Dermis blood vessel endothelial cell (primary cell): ENCODE results near the gene IL1RAPL1. TPM values are rescaled to one million over a fixed set of nuclear protein-coding genes. Genes with fewer than 3 reads are reported as not detected.
"Not testable (repeated sequence)": the region's sequence is repeated elsewhere in the genome, so short reads cannot be mapped to it uniquely, and the experiment has no call there.

Source experiments
- DNase-seq: peaks from one replicate; pipeline ENCODE4 v3.0.0; 2010
- total RNA-seq: library from RNA; depleted of rRNA; stranded (reverse); fragments of >200 nt; gene quantifications from 2 replicates; pipeline ENCODE4 v1.2.3, GENCODE V29; 2014

IL1RAPL1 gene
- total RNA-seq, 1 donor from 2014 or later, result not detected

DNA sequence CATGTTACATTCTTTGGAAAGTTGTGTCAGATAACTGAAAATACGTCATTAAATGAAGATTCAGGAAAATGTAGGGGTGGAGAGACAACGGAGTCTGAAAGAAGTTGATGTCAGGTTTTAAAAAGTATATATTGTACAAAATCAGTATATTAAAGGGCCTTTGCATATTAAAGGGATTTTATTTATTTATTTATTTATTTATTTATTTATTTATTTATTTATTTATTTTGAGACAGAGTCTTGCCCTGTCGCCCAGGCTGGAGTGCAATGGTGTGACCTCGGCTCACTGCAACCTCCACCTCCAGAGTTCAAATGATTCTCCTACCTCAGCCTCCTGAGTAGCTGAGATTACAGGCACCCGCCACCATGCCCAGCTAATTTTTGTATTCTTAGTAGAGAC lies 213.4 kb downstream of the IL1RAPL1 start:
- DNase-seq, result not testable (repeated sequence)

DNA sequence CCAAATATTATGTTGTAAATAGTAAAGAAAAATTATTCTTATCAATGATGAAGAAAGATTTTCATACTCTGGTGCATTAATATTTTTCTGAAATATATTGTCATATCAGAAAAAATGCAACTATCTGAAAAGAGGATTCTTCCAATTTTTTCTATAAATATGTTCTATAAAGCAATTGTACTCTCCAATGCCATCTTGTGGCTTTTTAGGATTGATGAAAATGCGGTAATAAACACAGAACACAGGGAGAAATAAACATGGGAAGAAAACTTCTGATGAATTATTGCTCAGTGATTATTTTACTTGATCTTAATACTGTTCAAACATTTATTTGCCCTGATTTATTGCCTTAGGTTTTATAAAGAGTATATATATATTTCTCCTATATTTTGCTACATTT lies 215.4 kb downstream of the IL1RAPL1 start:
- no peak for DNase-seq

DNA sequence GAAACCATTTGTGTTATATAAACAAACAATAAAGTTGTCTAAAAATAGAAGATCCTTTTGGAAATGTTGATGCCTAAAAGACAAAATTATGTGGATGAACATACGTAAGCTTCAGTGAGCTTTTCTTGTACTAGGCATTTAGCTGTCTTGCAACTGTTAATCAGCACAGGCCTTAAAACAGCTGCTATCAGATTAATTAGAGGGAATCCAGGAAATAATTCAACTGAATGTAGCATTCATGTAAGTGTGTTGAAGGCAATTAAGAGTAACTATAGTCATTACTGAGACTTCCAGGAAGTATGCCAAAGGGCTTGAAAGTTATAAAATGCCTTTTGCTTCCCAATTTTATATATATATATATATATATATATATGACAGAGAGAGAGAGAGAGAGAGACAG lies 248.7 kb downstream of the IL1RAPL1 start:
- no peak for DNase-seq

DNA sequence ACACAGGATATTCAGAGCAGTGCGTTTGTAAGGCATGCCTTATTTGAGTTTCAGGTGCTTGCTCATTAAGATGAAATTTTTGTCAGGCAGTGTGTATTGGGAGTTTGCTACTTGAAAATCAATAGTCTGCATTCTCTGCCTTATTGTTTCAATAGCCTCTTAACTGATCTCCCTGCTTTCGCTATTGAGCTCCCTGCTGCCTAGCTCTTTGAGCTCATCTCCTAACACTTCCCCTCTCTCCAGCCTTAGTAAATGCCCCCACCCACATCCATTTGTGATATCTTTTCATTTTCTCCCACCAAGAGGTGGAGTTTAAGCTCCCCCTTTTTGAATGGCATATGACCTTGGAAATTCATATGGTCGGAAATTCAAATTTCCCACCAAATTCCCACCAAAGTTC lies 256.6 kb downstream of the IL1RAPL1 start:
- DNase-seq, result no peak

DNA sequence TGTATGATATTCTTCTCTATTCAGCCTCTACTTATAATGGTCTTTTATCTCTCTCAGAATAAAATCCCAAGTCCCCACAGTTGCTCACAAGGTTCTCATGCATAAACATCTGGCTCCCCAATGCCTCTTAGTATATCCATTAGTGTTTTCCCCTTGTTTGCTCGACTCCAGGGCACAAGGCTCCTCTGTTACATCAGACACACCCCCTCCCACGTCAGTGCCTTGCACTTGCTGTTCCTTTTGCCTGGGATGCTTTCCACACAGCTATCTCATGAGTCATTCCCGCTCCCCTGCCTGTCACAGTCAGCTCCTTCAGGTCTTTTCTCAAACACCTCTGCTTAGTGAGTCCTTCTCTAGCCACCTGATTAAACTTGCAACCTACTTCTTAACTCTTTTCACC lies 260.2 kb downstream of the IL1RAPL1 start:
- DNase-seq, result no peak

DNA sequence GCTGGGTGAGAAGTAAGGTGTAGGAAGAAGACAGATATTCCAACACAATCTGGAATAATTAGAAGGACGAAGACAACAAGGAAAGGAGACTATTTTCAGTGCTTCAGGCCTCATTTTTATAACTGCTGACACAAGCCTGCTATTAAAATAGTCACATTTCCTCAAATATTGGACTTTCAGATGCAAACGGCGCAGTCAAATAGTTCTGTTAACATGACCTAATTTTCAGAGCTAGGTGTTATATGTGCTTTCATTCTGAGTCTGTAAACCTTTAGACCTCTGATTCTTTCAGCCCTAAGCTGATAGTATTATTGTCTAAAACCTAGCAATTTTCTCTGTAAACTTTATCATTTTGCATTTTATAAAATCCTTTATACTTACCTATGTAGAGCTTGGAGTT lies 261.5 kb downstream of the IL1RAPL1 start:
- DNase-seq, result no peak

DNA sequence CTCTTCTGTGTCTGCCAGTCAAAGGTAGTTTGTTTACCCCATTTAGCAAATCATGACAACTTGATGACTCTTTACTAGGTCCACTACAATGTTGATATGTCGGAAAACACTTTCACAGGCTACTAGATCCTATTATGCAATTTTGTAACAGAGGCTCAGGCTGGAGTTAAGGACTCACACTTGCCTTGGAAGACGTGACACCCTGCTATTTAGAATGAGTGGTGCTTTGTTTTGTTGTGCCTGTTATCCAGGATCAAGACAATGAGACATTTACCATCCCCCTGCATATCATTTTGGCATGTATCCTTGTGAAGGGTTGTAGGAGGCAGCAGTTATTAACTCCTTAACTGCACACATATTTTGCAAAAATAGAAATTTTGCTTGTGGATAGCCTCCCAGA lies 263.7 kb downstream of the IL1RAPL1 start:
- no peak for DNase-seq

DNA sequence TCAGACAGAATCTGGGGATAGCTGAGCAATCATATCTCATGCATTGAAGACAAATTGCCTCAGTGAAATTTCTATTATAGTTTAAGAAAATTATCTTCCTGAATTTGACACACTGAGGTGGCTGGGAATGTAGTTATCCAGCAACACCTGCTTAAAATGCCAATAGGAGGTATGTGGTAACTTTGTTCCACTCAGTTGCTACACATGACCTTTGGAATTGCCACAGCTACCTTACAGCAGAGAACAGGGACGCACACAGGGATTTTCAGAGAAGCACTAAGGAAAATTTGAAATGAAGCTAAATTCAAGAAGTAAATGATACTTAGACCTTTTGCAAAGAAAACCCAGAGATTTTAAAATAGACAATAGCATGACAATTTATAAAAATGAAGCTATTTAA lies 264.6 kb downstream of the IL1RAPL1 start:
- DNase-seq, result no peak

DNA sequence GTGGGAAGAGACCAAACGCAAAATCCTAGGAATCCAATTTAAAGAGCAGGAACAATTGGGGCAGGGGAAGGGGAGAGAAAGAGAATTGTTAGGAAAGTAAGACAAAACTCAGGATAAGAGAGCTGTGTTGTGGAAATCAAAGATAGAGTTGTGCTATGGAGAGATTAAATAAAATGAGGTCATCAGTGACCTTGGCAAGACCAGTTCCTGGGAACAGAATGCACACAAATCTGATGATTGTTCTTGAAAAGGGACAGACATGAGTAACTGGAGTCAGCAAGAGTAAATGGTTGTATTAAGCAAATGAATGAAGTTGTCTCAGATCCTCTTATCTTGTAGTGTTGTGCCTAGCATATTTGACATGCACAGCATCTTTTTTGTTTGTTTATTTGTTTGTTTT lies 267.4 kb downstream of the IL1RAPL1 start:
- no peak for DNase-seq

DNA sequence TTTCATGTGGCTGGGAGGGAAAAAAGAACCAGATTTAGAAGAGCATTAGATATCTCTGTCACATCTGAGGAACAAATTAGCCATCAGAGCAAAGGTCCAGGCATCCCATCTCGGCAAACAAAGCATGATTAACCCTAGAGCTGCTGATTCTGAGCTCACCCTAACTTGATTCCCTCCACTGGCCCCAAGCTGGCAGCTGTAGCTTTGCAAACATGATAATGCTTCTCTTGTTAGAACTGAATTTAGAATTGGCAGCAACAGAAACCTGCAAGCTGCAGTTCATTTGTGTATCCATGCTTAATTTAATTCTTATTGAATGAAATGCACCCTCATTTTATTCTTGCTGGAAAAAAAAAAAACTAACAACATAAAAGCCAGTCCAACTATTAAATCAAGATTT lies 289.2 kb downstream of the IL1RAPL1 start:
- no peak for DNase-seq

DNA sequence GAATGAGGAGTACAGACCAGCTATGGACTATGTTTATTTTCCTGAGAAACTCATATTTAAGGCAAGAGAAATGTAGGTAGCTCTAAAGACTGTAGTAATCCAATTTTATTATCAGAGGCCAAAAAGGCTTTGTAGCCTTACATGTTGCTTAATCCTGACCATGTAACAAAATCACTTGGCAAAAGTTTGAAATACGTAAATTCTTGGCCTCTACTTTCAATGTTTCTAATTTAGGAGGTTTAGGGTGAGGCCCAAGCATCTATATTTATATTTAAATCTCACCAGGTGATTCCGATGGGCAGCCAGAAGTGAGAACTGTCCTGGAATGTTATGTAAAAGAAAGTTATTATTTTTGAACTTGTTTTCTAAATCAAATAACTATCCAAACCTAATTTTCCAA lies 289.7 kb downstream of the IL1RAPL1 start:
- DNase-seq, result no peak

DNA sequence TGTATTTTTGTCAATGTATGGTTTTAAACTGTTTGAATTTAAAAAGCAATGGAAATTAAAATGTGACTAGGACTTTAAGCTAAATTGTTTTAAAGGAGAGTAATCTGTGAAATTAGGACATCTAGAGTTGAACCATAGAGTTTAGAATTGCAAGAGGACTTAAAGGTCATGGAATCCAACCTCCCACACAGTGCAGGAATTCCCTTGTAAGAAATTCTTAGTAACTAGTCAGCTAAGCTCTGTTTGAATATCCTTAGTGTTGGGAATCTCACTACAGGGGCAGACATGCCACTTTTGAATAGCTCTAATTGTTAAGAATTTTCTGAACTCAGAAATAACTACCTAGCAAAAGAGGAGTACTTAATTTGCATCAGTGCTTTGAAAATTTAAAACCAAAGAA lies 292.9 kb downstream of the IL1RAPL1 start:
- no peak for DNase-seq

DNA sequence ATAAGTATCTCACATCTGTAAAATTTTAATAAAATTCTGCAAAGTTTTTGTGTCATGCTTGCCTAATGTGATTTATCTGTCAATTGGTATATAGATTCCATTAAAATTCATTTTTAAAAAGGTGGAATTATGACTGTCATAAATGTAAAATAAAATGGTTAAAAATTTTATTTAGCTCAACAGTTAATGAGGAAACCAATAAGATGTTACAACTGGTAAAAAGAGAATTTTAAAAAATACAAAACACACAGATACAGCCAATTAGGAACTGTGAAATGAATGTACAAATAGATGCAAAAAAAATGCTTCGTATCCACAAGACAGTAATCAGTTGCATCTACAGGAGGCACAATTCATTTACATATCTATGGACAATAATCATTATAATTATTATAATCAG lies 297.6 kb downstream of the IL1RAPL1 start:
- DNase-seq, result no peak

DNA sequence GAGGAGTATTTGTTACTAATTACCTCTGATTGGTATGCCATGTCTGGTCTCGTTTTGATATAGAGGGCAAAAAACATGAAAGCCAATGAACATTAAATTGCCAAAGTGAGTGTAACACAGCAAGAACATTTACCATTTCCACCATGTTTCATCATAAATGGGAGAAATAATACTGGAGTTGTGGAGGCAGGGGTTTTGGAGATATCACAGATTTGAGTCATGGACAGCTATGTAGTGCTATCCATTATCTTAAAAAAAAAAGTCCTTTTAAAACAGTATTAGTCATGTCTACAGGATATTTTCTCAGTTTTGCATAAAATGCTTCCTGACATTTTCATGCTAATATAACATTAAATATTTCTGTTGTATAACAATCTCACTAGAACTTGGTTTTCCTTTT lies 301.2 kb downstream of the IL1RAPL1 start:
- no peak for DNase-seq

DNA sequence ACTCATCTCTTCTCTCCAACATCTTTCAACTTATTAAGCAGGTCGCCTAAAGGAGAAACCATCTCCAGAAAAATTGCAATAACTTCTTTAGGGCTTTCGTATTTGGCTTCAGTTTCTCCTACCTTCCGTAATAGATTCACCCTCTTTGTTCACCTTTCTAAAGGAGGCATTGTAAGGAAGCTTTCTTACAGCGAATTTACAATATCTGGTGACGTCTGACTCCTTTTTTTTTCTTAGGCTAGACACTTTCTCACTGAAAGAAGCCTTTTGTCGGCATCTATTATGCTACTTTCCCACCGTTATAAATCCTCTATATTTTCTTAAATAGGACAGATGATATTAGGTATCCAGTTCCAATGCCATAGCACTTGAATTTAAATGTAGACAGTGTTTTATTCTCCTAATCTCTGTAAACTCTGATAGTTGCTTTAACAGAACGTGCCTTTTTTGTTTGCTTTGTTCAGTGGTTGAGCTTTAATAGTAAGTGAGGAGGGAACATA lies 302.4 kb downstream of the IL1RAPL1 start:
- no peak for DNase-seq

DNA sequence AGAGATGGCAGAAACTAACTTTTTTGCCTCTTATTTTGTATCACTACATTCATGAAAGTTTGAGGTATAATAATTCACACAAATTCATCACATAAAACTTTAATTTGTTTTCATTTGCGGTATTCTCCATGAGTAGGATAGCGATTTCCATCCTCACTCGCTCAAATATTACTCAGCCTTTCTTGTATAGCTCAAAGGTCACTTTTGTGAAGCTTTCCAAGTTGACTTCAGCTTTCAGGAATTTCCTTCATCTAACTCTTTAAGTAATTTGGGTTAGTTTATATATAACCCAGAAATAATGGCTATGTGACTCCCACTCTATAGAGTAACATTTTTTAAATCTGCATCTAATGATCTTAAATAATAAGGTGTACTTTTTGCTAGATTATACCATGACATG lies 314.4 kb downstream of the IL1RAPL1 start:
- DNase-seq, result no peak

DNA sequence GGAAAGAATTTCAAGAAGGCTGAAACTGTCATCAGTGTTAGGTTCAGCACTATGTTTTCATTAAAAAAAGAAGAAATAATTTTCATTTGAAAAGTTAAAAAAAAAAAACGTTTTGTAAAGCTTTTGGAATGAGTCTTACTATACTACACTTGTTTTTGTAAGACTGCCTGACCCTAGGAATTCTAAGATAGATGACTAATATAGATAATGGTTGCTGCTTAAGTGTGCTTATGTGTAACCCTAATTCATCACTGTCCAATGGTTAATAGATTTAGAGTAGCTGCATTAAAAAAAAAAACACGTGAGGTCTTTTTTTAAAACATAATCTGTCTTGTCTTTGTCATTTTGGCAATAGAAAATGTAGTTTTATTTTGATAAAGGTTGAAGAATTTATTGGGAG lies 323.2 kb downstream of the IL1RAPL1 start:
- DNase-seq, result no peak

DNA sequence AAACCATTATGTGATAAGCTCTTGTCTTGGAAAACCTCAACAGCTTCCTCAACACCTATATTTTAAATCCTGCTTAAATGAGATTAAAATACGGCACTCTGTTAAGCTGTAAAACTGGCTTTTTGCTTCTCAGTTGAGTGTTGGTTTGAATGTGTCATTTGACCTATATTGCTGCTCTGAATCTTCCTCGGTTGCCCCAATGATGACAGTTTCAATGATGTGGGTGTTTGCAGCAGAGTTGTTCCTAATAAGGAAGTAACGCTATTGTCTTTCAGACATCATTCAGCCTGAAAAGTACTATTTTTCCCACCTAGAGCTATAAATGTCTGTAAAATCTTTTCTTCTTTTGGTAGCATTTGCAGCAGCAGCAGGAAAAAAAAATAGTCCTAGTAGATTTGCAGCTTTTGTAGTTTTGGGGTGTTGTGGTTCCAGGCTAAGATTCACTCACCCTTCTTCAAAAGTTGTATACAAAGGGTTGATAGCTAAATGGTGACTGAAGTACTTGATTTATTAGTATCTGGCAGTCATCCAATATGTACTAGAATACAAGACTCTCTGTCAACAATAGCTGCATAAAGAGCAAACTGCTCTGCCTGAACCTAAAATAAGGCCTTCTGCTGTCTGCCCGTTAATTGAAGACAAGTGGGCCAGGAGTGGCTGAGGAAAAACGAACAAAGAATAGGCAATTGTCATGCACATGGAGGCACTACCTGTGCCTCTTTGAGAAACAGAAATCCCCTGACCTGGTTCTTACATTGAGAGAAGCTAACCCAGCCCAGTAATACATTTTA lies 333.1 kb downstream of the IL1RAPL1 start:
- DNase-seq, result no peak

DNA sequence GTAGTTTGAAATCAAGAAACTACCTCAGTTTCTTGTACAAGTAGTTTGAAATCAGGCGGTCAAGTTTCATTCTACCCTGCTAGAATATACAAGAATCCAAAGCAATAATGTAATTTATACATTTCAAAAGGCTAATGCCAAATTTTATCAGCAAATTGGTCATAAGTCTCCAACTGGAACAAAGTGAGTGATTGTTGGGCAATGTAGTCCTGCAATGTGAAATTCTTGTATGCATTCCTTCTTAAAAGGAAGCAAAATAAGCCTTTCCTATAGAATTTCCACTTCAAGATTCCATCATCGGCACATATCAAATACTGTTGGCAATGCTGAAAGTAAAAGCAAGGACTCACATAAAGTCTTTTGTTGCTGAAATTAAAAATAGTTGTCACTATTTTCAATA lies 334.9 kb downstream of the IL1RAPL1 start:
- DNase-seq, result no peak

DNA sequence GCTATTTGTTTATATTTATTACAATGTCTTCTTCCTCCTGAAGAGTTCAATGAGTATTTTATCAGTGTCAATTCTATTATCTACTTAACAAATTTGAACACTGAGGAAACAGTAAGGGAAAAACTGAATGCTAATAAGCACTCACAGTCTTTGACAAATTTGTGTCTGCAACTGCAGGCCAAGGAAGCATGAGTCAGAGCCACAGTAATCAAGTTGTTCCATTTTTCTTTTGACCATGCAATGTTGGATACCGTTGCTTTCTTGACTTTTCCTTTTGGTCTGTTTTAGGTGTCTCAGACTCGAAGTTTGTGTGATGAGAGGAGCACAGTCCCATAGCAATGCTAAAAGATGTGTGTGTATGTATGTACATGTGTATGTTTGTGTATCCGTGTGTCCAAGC lies 359.6 kb downstream of the IL1RAPL1 start:
- no peak for DNase-seq

DNA sequence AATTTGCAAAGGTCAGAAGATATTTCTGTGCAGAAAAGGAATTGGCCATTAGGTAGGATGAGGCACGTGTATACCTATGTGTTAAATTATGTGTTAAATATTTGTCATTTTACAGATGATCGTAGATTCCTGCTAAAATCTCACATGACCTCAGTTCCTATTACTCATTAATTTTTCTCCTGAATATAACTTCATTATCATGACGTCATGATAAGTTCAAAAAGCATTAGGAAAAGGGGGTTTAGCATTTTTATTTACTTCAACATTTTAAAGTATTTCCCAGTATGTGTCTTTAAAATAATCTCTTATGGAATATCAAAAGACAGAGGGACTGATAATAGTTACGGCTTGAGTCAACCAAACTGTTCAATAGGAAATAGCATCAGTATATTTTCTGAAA lies 372.8 kb downstream of the IL1RAPL1 start:
- DNase-seq, result no peak

DNA sequence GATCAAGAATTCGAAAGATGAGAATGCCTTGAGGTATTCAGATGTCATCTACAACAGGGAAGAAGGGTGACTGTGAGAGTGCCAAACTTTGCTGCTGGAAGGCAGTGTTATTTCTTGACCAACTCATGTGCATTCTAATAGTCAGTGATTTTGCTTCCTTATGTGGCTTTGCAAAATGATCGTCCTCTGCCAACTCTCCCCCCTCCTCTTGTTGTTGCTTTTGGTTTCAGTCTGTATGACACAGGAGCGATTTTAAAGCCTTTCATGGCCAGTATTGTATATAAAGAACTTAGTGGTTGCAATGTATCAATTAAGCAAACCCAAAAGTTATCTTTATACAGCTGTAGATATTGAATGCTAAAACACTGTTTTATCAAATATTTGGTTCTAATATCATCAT lies 379.1 kb downstream of the IL1RAPL1 start:
- DNase-seq, result no peak

DNA sequence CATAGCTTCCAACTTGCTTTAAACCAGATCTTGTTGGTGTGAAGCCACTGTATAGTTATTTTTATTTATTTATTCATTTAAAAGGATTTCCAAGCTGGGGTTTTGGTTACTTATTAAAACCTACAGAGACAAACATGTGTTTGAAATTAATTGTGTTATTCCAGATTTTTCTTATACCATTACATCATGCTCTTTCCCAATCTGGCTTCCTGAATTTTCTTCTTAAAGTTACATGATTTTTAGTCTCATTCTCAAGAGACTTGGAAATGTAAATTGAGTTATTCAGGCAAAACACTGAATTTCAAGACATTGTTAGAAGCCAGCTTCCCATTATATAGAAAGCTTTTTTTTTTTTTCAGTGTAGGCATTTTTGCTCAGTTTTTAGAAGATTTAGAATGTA lies 381.9 kb downstream of the IL1RAPL1 start:
- no peak for DNase-seq

DNA sequence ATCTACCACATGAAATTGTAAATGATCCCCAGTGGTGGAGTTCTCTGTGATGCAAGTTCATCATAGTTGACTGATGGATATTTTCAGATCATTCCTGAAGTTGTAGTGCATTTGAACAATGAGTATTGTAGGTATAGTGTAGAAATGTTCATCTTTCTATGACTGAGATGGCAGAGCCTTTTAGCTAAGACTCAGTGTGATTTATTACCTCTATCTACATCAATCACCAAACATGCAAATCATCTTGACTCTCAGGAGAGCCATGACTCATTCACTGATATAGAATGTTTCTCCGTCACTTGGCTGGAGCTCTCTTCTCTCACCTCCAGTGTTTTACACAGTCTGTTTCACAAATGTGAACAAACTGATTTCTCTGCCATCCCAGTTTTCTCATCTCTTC lies 392.6 kb downstream of the IL1RAPL1 start:
- no peak for DNase-seq

DNA sequence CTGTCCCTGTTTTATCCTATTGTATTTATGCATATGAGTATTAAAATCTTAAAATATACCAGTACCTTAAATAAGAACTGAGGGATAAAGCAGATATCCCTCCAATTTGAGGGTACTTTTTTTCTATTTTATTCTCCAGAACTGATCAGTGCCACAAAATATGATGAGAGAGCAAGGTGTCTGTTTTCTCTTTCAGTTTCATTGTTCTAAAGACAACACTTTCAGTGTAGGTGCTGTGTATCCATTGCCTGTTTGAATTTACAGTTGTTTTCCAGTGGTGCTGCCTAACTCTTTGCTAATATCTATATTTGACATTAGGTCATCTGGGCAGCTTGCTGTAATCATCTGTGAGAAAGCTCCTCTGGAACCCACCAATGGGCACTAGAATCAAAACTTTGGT lies 394.7 kb downstream of the IL1RAPL1 start:
- no peak for DNase-seq
